A549 (cell line): ENCODE measurements around the gene TCAIM. TPM values are rescaled to one million over a fixed set of nuclear protein-coding genes. Genes with fewer than 3 reads are reported as not detected.

ENCODE experiments used
- ATAC-seq, 2 experiments: fragments of 200-7000 bp in 1 of 2; fragments of >200 bp in 1 of 2; cut with Nextera tagmentation in 1 of 2; cut with Tn5 transposase in 1 of 2; 3 replicates each; pipeline versions ENCODE4 v1.8.0 to v1.9.1; 2018 to 2020; ENCODE audit warnings: mild to moderate bottlenecking in 1 of 2, moderate library complexity in 1 of 2
- CTCF ChIA-PET: fragments of 300-600 bp; sonication (Branson Sonifier 250); formaldehyde crosslinking; extraction: SDS; loops from one replicate; lab custom pipeline; 2021; ENCODE audit warnings: antibody characterized with exemption, inconsistent platforms; lab: Yijun Ruan, JAX
- POLR2A ChIA-PET: fragments of 350-600 bp; formaldehyde crosslinking; extraction: SDS; loops from one replicate; lab custom pipeline; 2021; ENCODE audit warnings: antibody characterized with exemption, inconsistent platforms; lab: Yijun Ruan, JAX
- DNase-seq, 2 experiments: peaks; one replicate each; pipeline versions ENCODE4 v3.0.0 to v3.0.0-alpha.2; 2011 to 2016; ENCODE audit warnings: low read depth in 1 of 2, low spot score in 1 of 2
- FAIRE-seq: peaks from 2 replicates; lab custom pipeline; 2011; peaks lifted over from hg19 to GRCh38; lab: Jason Lieb, UNC
- H3K27ac ChIP-seq, 2 experiments: fragments of >200 bp; sonication (Bioruptor Twin); formaldehyde crosslinking; 3 replicates each; pipeline ENCODE4 v1.5.1; 2016 to 2017
- H3K4me1 ChIP-seq: fragments of >200 bp; sonication (Bioruptor Twin); formaldehyde crosslinking; 3 replicates; pipeline ENCODE4 v1.6.1; 2016
- H3K4me2 ChIP-seq: fragments of >200 bp; sonication (Bioruptor Twin); formaldehyde crosslinking; 3 replicates; pipeline ENCODE4 v1.6.1; 2016
- H3K4me3 ChIP-seq: fragments of >200 bp; sonication (Bioruptor Twin); formaldehyde crosslinking; 3 replicates; pipeline ENCODE4 v1.5.1; 2016
- H3K9me3 ChIP-seq: fragments of >200 bp; sonication (Bioruptor Twin); formaldehyde crosslinking; 3 replicates; pipeline ENCODE4 v1.6.1; 2016
- BCL3 ChIP-seq: fragments of >200 bp; sonication (Bioruptor Twin); formaldehyde crosslinking; IDR thresholded peaks from 3 replicates; pipeline ENCODE4 v1.6.1; 2016
- BHLHE40 ChIP-seq: IDR thresholded peaks from 2 replicates; pipeline ENCODE4 v1.6.1; 2012; ENCODE audit warnings: low read depth, low read length, inconsistent platforms
- CEBPB ChIP-seq, 2 experiments: fragments of >200 bp in 1 of 2; sonication (Bioruptor Twin) in 1 of 2; formaldehyde crosslinking in 1 of 2; IDR thresholded peaks; 2 replicates each; pipeline ENCODE4 v1.6.1; 2012 to 2016
- CHD2 ChIP-seq: fragments of 150-350 bp; IDR thresholded peaks from 2 replicates; pipeline ENCODE4 v1.6.1; 2014; ENCODE audit warnings: low read length; ENCODE audit not compliant: partially characterized antibody
- EHF ChIP-seq: fragments of 250-450 bp; sonication (Bioruptor Pico); IDR thresholded peaks from 2 replicates; pipeline ENCODE4 v1.5.0; 2020; ENCODE audit warnings: mild to moderate bottlenecking
- GATA3 ChIP-seq: IDR thresholded peaks from 2 replicates; pipeline ENCODE4 v1.6.1; 2012; ENCODE audit warnings: borderline replicate concordance
- HOXA7 ChIP-seq: fragments of 250-450 bp; sonication (Bioruptor Pico); IDR thresholded peaks from 2 replicates; pipeline ENCODE4 v1.5.0; 2020; ENCODE audit warnings: mild to moderate bottlenecking, moderate library complexity
- HOXB13 ChIP-seq: fragments of 250-450 bp; sonication (Bioruptor Pico); IDR thresholded peaks from 2 replicates; pipeline ENCODE4 v1.5.0; 2020; ENCODE audit warnings: low read depth, mild to moderate bottlenecking, moderate library complexity
- HOXB5 ChIP-seq: fragments of 250-450 bp; sonication (Bioruptor Pico); IDR thresholded peaks from 2 replicates; pipeline ENCODE4 v1.5.0; 2020; ENCODE audit warnings: mild to moderate bottlenecking, moderate library complexity
- JUNB ChIP-seq: fragments of >200 bp; sonication (Bioruptor Twin); formaldehyde crosslinking; IDR thresholded peaks from 2 replicates; pipeline ENCODE4 v1.6.1; 2016
- KDM1A ChIP-seq: fragments of 200-600 bp; sonication (generic); IDR thresholded peaks from 2 replicates; pipeline ENCODE4 v1.6.1; 2016; ENCODE audit warnings: low read depth, mild to moderate bottlenecking
- KDM5A ChIP-seq: fragments of 200-600 bp; sonication (generic); IDR thresholded peaks from 2 replicates; pipeline ENCODE4 v1.6.1; 2016; ENCODE audit warnings: antibody characterized with exemption, mild to moderate bottlenecking
- MAX ChIP-seq: IDR thresholded peaks from 2 replicates; pipeline ENCODE4 v1.6.1; 2012
- MAZ ChIP-seq: fragments of 150-350 bp; IDR thresholded peaks from 2 replicates; pipeline ENCODE4 v1.6.1; 2014; ENCODE audit warnings: antibody characterized with exemption, low read depth, low read length, borderline replicate concordance
- PHF8 ChIP-seq: fragments of 200-600 bp; sonication (generic); IDR thresholded peaks from 2 replicates; pipeline ENCODE4 v1.6.1; 2016; ENCODE audit warnings: low read depth, mild to moderate bottlenecking, antibody characterized with exemption, moderate library complexity, borderline replicate concordance
- POLR2A ChIP-seq: IDR thresholded peaks from 2 replicates; pipeline ENCODE4 v1.6.1; 2012; ENCODE audit warnings: mild to moderate bottlenecking, low read length
- RARB ChIP-seq: fragments of 250-450 bp; sonication (Bioruptor Pico); IDR thresholded peaks from 2 replicates; pipeline ENCODE4 v1.8.0; 2021; ENCODE audit warnings: mild to moderate bottlenecking, moderate library complexity
- RNF2 ChIP-seq: fragments of 200-600 bp; sonication (generic); IDR thresholded peaks from 2 replicates; pipeline ENCODE4 v1.6.1; 2016; ENCODE audit warnings: low read depth, mild to moderate bottlenecking, antibody characterized with exemption, moderate library complexity, borderline replicate concordance
- SMC3 ChIP-seq: fragments of >200 bp; sonication (Bioruptor Twin); formaldehyde crosslinking; IDR thresholded peaks from 3 replicates; pipeline ENCODE4 v1.6.1; 2018; ENCODE audit warnings: inconsistent platforms
- TP53 ChIP-seq: fragments of 250-450 bp; sonication (Bioruptor Pico); IDR thresholded peaks from 2 replicates; pipeline ENCODE4 v1.5.0; 2021; ENCODE audit warnings: mild to moderate bottlenecking, moderate library complexity
- ZNF302 ChIP-seq: fragments of 250-450 bp; sonication (Bioruptor Pico); IDR thresholded peaks from 2 replicates; pipeline ENCODE4 v1.9.0; 2021; ENCODE audit warnings: inconsistent platforms, mild to moderate bottlenecking, moderate library complexity
- WGBS: methylation state at CpG from one replicate; pipeline ENCODE4 v1.1.6; 2017; ENCODE audit errors: missing lambda C conversion rate; 5-methylcytosine and 5-hydroxymethylcytosine counted together
- polyA plus RNA-seq, 4 experiments: library from polyadenylated mRNA; depleted of rRNA in 3 of 4; stranded (reverse); fragments of >200 nt; fragmentation: RNase III in 1 of 4; extraction: RNeasy Plus Mini Kit Qiagen cat#74134 plus additional on column Dnase treatment in 1 of 4; gene quantifications; 2 replicates in 3 of 4; 3 replicates in 1 of 4; pipeline ENCODE4 v1.2.3, GENCODE V29; 2011 to 2017
- TF ChIP-seq, protein P1 (sequence below): fragments of 250-450 bp; sonication (Bioruptor Pico); IDR thresholded peaks from 2 replicates; pipeline ENCODE4 v1.5.0; 2021; ENCODE audit warnings: mild to moderate bottlenecking, moderate library complexity, borderline replicate concordance

TCAIM gene
- polyA plus RNA-seq, 2 of the 4 experiments (the other 2 are of a cell fraction), result 10.8 to 19.2 TPM

GRCh38 chr3:44442596-44443309, 104.2 kb downstream of the TCAIM start:
- H3K4me3 ChIP-seq, result no peak overlapping the region
- POLR2A ChIA-PET, result no interaction called here
- TF ChIP-seq CEBPB (IDR thresholded peaks at IDR 0.05) (no peak), KDM1A (no peak), KDM5A (no peak), POLR2A (no peak), TP53 (CRISPR knock-in tag) (no peak), BCL3 (no peak), HOXA7 (CRISPR knock-in tag) (no peak), PHF8 (no peak), MAZ (no peak), HOXB5 (CRISPR knock-in tag) (no peak), JUNB (no peak)
- TF ChIP-seq, protein P1, sequence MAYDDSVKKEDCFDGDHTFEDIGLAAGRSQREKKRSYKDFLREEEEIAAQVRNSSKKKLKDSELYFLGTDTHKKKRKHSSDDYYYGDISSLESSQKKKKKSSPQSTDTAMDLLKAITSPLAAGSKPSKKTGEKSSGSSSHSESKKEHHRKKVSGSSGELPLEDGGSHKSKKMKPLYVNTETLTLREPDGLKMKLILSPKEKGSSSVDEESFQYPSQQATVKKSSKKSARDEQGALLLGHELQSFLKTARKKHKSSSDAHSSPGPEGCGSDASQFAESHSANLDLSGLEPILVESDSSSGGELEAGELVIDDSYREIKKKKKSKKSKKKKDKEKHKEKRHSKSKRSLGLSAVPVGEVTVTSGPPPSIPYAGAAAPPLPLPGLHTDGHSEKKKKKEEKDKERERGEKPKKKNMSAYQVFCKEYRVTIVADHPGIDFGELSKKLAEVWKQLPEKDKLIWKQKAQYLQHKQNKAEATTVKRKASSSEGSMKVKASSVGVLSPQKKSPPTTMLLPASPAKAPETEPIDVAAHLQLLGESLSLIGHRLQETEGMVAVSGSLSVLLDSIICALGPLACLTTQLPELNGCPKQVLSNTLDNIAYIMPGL (CRISPR knock-in tag), result no peak
- TF ChIP-seq, all 56 proteins: peak for 0
- H3K4me1 ChIP-seq, result no peaks in the 10 kb centered on the region
- H3K4me2 ChIP-seq, result no peak overlapping the region
- peaks cover 37% of the 10 kb centered on the region for H3K9me3 ChIP-seq
- DNase-seq (no peak), ATAC-seq (no peak), FAIRE-seq (no peak)
- no peak overlapping the region for H3K27ac ChIP-seq
- CTCF ChIA-PET, result interaction anchor here (0.7 kb wide), 1 partner anchor 76 kb away, joined by 3 read pairs; no protein-coding TSS in a partner anchor
- 59% methylated on average over 2 of the region's 2 CpGs for WGBS

- CTCF ChIA-PET, result no interaction called here
- no peak for TF ChIP-seq POLR2A
- no peak for TF ChIP-seq CHD2
- TF ChIP-seq RNF2, result no peak
- no peak for TF ChIP-seq MAZ
- TF ChIP-seq, protein P1 (CRISPR knock-in tag), result no peak
- TF ChIP-seq BHLHE40, result no peak
- no peak for TF ChIP-seq ZNF302
- no peak for TF ChIP-seq HOXB13 (CRISPR knock-in tag)
- no peak for TF ChIP-seq JUNB
- no peak for TF ChIP-seq SMC3
- no peak for TF ChIP-seq EHF (CRISPR knock-in tag)
- TF ChIP-seq GATA3, result no peak
- TF ChIP-seq MAX, result no peak
- no peak for TF ChIP-seq RARB (CRISPR knock-in tag)
- TF ChIP-seq, all 56 proteins: peak for 0
- ATAC-seq, result no peak
- FAIRE-seq, result no peak
- WGBS, result 93% methylated on average over 2 of the region's 2 CpGs
- H3K4me1 ChIP-seq, result no peaks in the 10 kb centered on the region
- H3K9me3 ChIP-seq, result peaks cover 53% of the 10 kb centered on the region
- POLR2A ChIA-PET, result interaction anchor here (0.6 kb wide), 1 partner anchor 402 kb away, joined by 5 read pairs; no protein-coding TSS in a partner anchor
- no peak overlapping the region for H3K27ac ChIP-seq
- no peak overlapping the region for H3K4me3 ChIP-seq
- H3K4me2 ChIP-seq, result no peak overlapping the region
- DNase-seq, result no peak
Measured at GRCh38 chr3:44444437-44444836, 105.9 kb downstream of the TCAIM start.
